Hair follicle dermal papilla cell (primary cell): ENCODE results near the gene ELMO3. TPM values are rescaled to one million over a fixed set of nuclear protein-coding genes. Genes with fewer than 3 reads are reported as not detected.

Experiments
- small RNA-seq: library from RNA; depleted of rRNA; stranded (forward); fragments of <200 nt; gene quantifications from one replicate; pipeline ENCODE3, GENCODE V24; 2012
- total RNA-seq: library from RNA; depleted of rRNA; stranded (reverse); fragments of >200 nt; gene quantifications from 2 replicates; pipeline ENCODE4 v1.2.3, GENCODE V29; 2012

Gene ELMO3
- 0.36 and 0.49 TPM in 2 replicates for total RNA-seq

GRCh38 chr16:67199011-67199807 lies at the start of gene ELMO3:
TSS of gene ELMO3 (plus strand) at chr16:67199131. CDS start at chr16:67199327, 196 bp downstream.

GRCh38 chr16:67150833-67151396 lies 48.0 kb upstream of the ELMO3 start, which contains the start of gene B3GNT9:
TSS of gene B3GNT9 (minus strand) at chr16:67150998. CDS start at chr16:67150485, 513 bp downstream.

GRCh38 chr16:67164599-67165061 lies 34.3 kb upstream of the ELMO3 start, which contains the start of gene HSF4:
TSS of gene HSF4 (plus strand) at chr16:67164745. CDS start at chr16:67164812, 67 bp downstream.

GRCh38 chr16:67170168-67170948 lies 28.6 kb upstream of the ELMO3 start, which contains the start of gene NOL3:
TSS of gene NOL3 (plus strand) at chr16:67170538.

GRCh38 chr16:67183627-67184452 lies 15.1 kb upstream of the ELMO3 start, which contains the start of gene MATCAP1:
TSS of gene MATCAP1 (minus strand) at chr16:67183963. CDS start at chr16:67180610, 3,353 bp downstream.

GRCh38 chr16:67190041-67190440 lies 8.9 kb upstream of the ELMO3 start, which contains the start of gene EXOC3L1:
TSS of gene EXOC3L1 (minus strand) at chr16:67190136. CDS start at chr16:67189676, 460 bp downstream.

GRCh38 chr16:67191995-67192681 lies 6.8 kb upstream of the ELMO3 start, which contains the start of gene E2F4:
TSS of gene E2F4 (plus strand) at chr16:67192155. CDS start at chr16:67192228, 73 bp downstream.

GRCh38 chr16:67226804-67227566 lies 28.1 kb downstream of the ELMO3 start, which contains the start of gene TMEM208:
TSS of gene TMEM208 (plus strand) at chr16:67227130. CDS start at chr16:67227219, 89 bp downstream.

GRCh38 chr16:67247192-67248072 lies 48.5 kb downstream of the ELMO3 start, which contains the start of gene FHOD1:
TSS of gene FHOD1 (minus strand) at chr16:67247481. CDS start at chr16:67247410, 71 bp downstream.

GRCh38 chr16:67248401-67249177 lies 49.7 kb downstream of the ELMO3 start, which contains the start of gene SLC9A5:
TSS of gene SLC9A5 (plus strand) at chr16:67248979. CDS start at chr16:67249015, 36 bp downstream.

Small RNA genes within 50 kb of the gene (small RNA-seq; reads per million reads assigned to genes)
- 0.82 reads per million, percentile 12 among the genes with 10 or more reads in this experiment for gene MIR328

Other genes starting within 250 kb of the ELMO3 start
- gene CES3, start 237.9 kb upstream of the ELMO3 start, total RNA-seq: 0.12 and 0.16 TPM in 2 replicates
- gene CES4A, start 210.5 kb upstream of the ELMO3 start, total RNA-seq: 6.8 and 7.5 TPM in 2 replicates
- gene CBFB, start 170.0 kb upstream of the ELMO3 start, total RNA-seq: 42.9 and 47.7 TPM in 2 replicates
- gene PHAF1, start 89.2 kb upstream of the ELMO3 start, total RNA-seq: 16.5 and 17.0 TPM in 2 replicates
- 74.3 and 86.0 TPM in 2 replicates for gene B3GNT9, start 48.1 kb upstream of the ELMO3 start, total RNA-seq
- 17.4 and 20.5 TPM in 2 replicates for gene TRADD, start 39.2 kb upstream of the ELMO3 start, total RNA-seq
- 14.8 and 18.7 TPM in 2 replicates for gene FBXL8, start 39.2 kb upstream of the ELMO3 start, total RNA-seq
- 4.5 and 9.6 TPM in 2 replicates for gene HSF4, start 34.4 kb upstream of the ELMO3 start, total RNA-seq
- 14.8 and 15.9 TPM in 2 replicates for gene NOL3, start 28.6 kb upstream of the ELMO3 start, total RNA-seq
- gene MATCAP1, start 15.2 kb upstream of the ELMO3 start, total RNA-seq: 6.3 and 6.6 TPM in 2 replicates
- gene EXOC3L1, start 9.0 kb upstream of the ELMO3 start, total RNA-seq: not detected in 2 replicates
- 74.0 and 82.8 TPM in 2 replicates for gene E2F4, start 7.0 kb upstream of the ELMO3 start, total RNA-seq
- 26.4 and 27.9 TPM in 2 replicates for gene TMEM208, start 28.0 kb downstream of the ELMO3 start, total RNA-seq
- gene FHOD1, start 48.4 kb downstream of the ELMO3 start, total RNA-seq: 24.5 and 36.9 TPM in 2 replicates
- 3.0 and 4.1 TPM in 2 replicates for gene SLC9A5, start 49.8 kb downstream of the ELMO3 start, total RNA-seq
- gene PLEKHG4, start 80.4 kb downstream of the ELMO3 start, total RNA-seq: 52.7 and 60.0 TPM in 2 replicates
- gene KCTD19, start 127.6 kb downstream of the ELMO3 start, total RNA-seq: under 0.01 TPM in 1 of 2 replicates, not detected in the other
- 0.49 TPM in 1 of 2 replicates, not detected in the other for gene LRRC36, start 127.7 kb downstream of the ELMO3 start, total RNA-seq
- gene TPPP3, start 194.4 kb downstream of the ELMO3 start, total RNA-seq: 0.65 and 0.97 TPM in 2 replicates
- 14.7 and 15.3 TPM in 2 replicates for gene ZDHHC1, start 217.3 kb downstream of the ELMO3 start, total RNA-seq
- gene HSD11B2, start 232.0 kb downstream of the ELMO3 start, total RNA-seq: not detected in 2 replicates